ENCODE measurements around the gene DEFB132. TPM values are rescaled to one million over a fixed set of nuclear protein-coding genes. Genes with fewer than 3 reads are reported as not detected.

The DEFB132 gene
- total and polyA plus RNA-seq, 2 of the 13 experiments (the other 11 are each of a cell fraction or from before 2014, with no cell fraction given) = not detected

DNA sequence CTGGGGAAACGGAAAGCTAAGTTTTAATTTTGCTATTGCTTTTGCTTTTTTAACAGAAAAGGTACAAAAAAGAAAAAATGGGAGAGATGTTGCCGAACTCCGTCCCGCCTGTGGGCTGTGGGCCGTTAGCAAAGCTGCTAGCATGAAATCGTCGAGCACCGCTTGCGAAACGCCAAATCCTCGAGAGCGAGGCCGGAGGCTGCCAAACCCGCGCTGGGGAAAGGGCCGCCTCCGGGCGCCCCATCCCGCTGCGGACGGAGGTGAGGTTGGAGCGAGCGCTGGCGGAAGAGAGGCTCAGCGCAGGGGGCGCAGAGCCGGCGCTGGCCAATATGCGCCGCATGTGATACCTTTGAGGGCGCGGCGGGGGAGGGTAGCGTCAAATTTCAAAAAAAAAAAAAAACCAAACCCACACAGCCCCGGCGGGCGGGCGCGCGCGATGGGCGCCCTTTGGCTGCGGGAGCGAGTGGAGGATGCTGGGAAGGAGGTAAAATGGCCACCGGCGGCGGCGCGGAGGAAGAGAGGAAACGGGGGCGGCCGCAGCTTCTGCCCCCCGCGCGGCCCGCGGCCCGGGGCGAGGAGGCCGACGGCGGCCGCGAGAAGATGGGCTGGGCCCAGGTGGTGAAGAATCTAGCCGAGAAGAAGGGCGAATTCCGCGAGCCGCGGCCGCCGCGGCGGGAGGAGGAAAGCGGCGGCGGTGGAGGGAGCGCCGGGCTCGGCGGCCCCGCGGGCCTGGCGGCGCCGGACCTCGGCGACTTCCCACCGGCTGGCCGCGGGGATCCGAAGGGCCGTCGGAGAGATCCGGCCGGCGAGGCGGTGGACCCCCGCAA, 39.8 kb downstream of the DEFB132 start, which contains the start of gene ZCCHC3 (continued):
- TF ChIP-seq KDM5B (CRISPR knock-in tag; IDR thresholded peaks at IDR 0.05; ENCODE audit: borderline replicate concordance) (peak; percentile 99), HDAC2 (CRISPR knock-in tag; IDR thresholded peaks at IDR 0.05) (peak; percentile 97), FOXC1 (CRISPR knock-in tag; IDR thresholded peaks at IDR 0.05; ENCODE audit: borderline replicate concordance) (peak; percentile 97; the same call in 1 of the 2 replicates), FOXK1 (CRISPR knock-in tag; IDR thresholded peaks at IDR 0.05; ENCODE audit: borderline replicate concordance, low read depth) (peak; percentile 87), KAT7 (CRISPR knock-in tag; IDR thresholded peaks at IDR 0.05; ENCODE audit: borderline replicate concordance) (peak; percentile 99), ZNF850 (CRISPR knock-in tag; conservative IDR thresholded peaks at IDR 0.05) (peak; percentile 97), CENPT (CRISPR knock-in tag; IDR thresholded peaks at IDR 0.05; ENCODE audit: low read depth) (0 out of 2 replicates have a peak, but pooled peaks have one; percentile 49), SCMH1 (CRISPR knock-in tag; IDR thresholded peaks at IDR 0.05; ENCODE audit: borderline replicate concordance) (no peak), ZNF274 (CRISPR knock-in tag; IDR thresholded peaks at IDR 0.05) (peak; percentile 99), LCORL (IDR thresholded peaks at IDR 0.05) (peak; percentile 90), LCORL (CRISPR knock-in tag; IDR thresholded peaks at IDR 0.05) (peak; percentile 100), HIVEP1 (CRISPR knock-in tag; IDR thresholded peaks at IDR 0.05) (peak; percentile 97), ZKSCAN8 (CRISPR knock-in tag; IDR thresholded peaks at IDR 0.05; ENCODE audit: borderline replicate concordance) (peak; percentile 95; the same call in 1 of the 2 replicates)
- TF ChIP-seq, protein P1, sequence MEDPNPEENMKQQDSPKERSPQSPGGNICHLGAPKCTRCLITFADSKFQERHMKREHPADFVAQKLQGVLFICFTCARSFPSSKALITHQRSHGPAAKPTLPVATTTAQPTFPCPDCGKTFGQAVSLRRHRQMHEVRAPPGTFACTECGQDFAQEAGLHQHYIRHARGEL (CRISPR knock-in tag; IDR thresholded peaks at IDR 0.05) = peak; percentile 96
- TF ChIP-seq, protein P2, sequence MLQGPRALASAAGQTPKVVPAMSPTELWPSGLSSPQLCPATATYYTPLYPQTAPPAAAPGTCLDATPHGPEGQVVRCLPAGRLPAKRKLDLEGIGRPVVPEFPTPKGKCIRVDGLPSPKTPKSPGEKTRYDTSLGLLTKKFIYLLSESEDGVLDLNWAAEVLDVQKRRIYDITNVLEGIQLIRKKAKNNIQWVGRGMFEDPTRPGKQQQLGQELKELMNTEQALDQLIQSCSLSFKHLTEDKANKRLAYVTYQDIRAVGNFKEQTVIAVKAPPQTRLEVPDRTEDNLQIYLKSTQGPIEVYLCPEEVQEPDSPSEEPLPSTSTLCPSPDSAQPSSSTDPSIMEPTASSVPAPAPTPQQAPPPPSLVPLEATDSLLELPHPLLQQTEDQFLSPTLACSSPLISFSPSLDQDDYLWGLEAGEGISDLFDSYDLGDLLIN (CRISPR knock-in tag; IDR thresholded peaks at IDR 0.05; ENCODE audit: borderline replicate concordance) = peak; percentile 98; the same call in 1 of the 2 replicates
- TF ChIP-seq, protein P3, sequence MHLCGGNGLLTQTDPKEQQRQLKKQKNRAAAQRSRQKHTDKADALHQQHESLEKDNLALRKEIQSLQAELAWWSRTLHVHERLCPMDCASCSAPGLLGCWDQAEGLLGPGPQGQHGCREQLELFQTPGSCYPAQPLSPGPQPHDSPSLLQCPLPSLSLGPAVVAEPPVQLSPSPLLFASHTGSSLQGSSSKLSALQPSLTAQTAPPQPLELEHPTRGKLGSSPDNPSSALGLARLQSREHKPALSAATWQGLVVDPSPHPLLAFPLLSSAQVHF (CRISPR knock-in tag; IDR thresholded peaks at IDR 0.05) = peak; percentile 94
- TF ChIP-seq, protein P4, sequence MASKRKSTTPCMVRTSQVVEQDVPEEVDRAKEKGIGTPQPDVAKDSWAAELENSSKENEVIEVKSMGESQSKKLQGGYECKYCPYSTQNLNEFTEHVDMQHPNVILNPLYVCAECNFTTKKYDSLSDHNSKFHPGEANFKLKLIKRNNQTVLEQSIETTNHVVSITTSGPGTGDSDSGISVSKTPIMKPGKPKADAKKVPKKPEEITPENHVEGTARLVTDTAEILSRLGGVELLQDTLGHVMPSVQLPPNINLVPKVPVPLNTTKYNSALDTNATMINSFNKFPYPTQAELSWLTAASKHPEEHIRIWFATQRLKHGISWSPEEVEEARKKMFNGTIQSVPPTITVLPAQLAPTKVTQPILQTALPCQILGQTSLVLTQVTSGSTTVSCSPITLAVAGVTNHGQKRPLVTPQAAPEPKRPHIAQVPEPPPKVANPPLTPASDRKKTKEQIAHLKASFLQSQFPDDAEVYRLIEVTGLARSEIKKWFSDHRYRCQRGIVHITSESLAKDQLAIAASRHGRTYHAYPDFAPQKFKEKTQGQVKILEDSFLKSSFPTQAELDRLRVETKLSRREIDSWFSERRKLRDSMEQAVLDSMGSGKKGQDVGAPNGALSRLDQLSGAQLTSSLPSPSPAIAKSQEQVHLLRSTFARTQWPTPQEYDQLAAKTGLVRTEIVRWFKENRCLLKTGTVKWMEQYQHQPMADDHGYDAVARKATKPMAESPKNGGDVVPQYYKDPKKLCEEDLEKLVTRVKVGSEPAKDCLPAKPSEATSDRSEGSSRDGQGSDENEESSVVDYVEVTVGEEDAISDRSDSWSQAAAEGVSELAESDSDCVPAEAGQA (IDR thresholded peaks at IDR 0.05; ENCODE audit: low read depth) = peak; percentile 79; the same call in 1 of the 2 replicates
- TF ChIP-seq, protein P4 (CRISPR knock-in tag; IDR thresholded peaks at IDR 0.05; ENCODE audit: borderline replicate concordance) = peak; percentile 96
- TF ChIP-seq, protein P5, sequence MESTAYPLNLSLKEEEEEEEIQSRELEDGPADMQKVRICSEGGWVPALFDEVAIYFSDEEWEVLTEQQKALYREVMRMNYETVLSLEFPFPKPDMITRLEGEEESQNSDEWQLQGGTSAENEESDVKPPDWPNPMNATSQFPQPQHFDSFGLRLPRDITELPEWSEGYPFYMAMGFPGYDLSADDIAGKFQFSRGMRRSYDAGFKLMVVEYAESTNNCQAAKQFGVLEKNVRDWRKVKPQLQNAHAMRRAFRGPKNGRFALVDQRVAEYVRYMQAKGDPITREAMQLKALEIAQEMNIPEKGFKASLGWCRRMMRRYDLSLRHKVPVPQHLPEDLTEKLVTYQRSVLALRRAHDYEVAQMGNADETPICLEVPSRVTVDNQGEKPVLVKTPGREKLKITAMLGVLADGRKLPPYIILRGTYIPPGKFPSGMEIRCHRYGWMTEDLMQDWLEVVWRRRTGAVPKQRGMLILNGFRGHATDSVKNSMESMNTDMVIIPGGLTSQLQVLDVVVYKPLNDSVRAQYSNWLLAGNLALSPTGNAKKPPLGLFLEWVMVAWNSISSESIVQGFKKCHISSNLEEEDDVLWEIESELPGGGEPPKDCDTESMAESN (CRISPR knock-in tag; conservative IDR thresholded peaks at IDR 0.05) = peak; percentile 95

Data from HepG2 (cell line).